Left kidney (tissue), 8 donors: ENCODE measurements around the gene TSKU. TPM values are rescaled to one million over a fixed set of nuclear protein-coding genes. Genes with fewer than 3 reads are reported as not detected.
A peak's percentile ranks its signal among the peaks of the same experiment; 100 is the strongest.

Experiments used
- DNase-seq: peaks from one replicate; pipeline ENCODE4 v3.0.0-alpha.2; 2013
- long read RNA-seq, 8 donors: transcript quantifications; one replicate each; lab custom pipeline, GENCODE V29; 2026
- polyA plus RNA-seq: library from polyadenylated mRNA; unstranded; fragments of 120-200 nt; gene quantifications from one replicate; pipeline ENCODE4 v1.2.1, GENCODE V29; 2013; ENCODE audit not compliant: insufficient read length

Gene TSKU, protein sequence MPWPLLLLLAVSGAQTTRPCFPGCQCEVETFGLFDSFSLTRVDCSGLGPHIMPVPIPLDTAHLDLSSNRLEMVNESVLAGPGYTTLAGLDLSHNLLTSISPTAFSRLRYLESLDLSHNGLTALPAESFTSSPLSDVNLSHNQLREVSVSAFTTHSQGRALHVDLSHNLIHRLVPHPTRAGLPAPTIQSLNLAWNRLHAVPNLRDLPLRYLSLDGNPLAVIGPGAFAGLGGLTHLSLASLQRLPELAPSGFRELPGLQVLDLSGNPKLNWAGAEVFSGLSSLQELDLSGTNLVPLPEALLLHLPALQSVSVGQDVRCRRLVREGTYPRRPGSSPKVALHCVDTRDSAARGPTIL
- 21.2 TPM for polyA plus RNA-seq
- long read RNA-seq, donor 1, transcript TSKU-201 (2 exons, 2,712 nt): major isoform, 24 of 30 reads
- long read RNA-seq, donor 1, partial matches to known transcripts: 6 of 30 reads
- long read RNA-seq, donor 1, other reads (novel, unspliced or antisense): 0 of 30 reads
- long read RNA-seq, donor 2, transcript TSKU-201 (2 exons, 2,712 nt): major isoform, 24 of 24 reads
- long read RNA-seq, donor 2, partial matches to known transcripts: 0 of 24 reads
- long read RNA-seq, donor 2, other reads (novel, unspliced or antisense): 0 of 24 reads
- long read RNA-seq, donor 3, transcript TSKU-201 (2 exons, 2,712 nt): major isoform, 12 of 12 reads
- long read RNA-seq, donor 3, partial matches to known transcripts: 0 of 12 reads
- long read RNA-seq, donor 3, other reads (novel, unspliced or antisense): 0 of 12 reads
- long read RNA-seq, donor 4, partial matches to known transcripts: 0 of 1 reads
- long read RNA-seq, donor 4, other reads (novel, unspliced or antisense): 0 of 1 reads
- long read RNA-seq, donor 5, transcript TSKU-201 (2 exons, 2,712 nt): major isoform, 18 of 18 reads
- long read RNA-seq, donor 5, partial matches to known transcripts: 0 of 18 reads
- long read RNA-seq, donor 5, other reads (novel, unspliced or antisense): 0 of 18 reads
- long read RNA-seq, donor 6, transcript TSKU-201 (2 exons, 2,712 nt): major isoform, 23 of 28 reads
- long read RNA-seq, donor 6, partial matches to known transcripts: 5 of 28 reads
- long read RNA-seq, donor 6, other reads (novel, unspliced or antisense): 0 of 28 reads
- long read RNA-seq, donor 7, transcript TSKU-201 (2 exons, 2,712 nt): major isoform, 14 of 14 reads
- long read RNA-seq, donor 7, partial matches to known transcripts: 0 of 14 reads
- long read RNA-seq, donor 7, other reads (novel, unspliced or antisense): 0 of 14 reads
- long read RNA-seq, donor 8, transcript TSKU-201 (2 exons, 2,712 nt): major isoform, 6 of 6 reads
- long read RNA-seq, donor 8, partial matches to known transcripts: 0 of 6 reads
- long read RNA-seq, donor 8, other reads (novel, unspliced or antisense): 0 of 6 reads

DNA sequence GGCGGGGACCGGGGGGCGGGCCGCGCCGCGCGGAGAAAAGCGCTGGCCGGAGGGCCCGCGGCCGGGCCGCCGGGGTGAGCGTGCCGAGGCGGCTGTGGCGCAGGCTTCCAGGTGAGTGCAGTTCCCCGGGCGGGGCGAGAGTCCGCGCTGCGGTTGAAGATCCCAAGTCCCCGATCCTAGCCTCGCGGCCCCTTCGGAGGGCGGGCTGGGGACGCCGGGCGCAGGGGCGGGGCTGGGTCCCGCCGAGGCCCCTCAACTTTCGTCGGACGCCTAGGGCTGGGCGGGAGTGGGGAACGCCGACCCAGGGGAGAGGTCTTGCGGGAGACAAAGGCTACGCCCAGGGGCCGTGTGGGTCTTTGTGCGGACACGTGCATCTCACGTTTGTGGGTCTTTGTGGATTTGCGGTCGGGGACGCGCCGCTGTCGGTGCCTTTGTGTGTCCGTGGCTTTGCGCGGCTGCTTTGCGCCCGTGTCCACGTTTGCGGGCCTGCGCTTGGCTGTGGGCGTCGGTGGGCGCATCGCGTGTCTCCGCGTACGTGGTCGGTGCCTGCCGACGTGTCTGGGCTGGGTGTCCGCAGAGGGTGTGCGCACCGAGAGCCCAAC, at the start of gene TSKU:
TSKU (plus strand) TSS at position 63 of the 602 bp plus-strand sequence. CDS start 12,261 bp downstream, outside the sequence.
- no peak for DNase-seq

- peak; percentile 83 for DNase-seq
These were observed 49.2 kb upstream of the TSKU start for GRCh38 chr11:76733906-76734305.

- no peak for DNase-seq
These were observed 48.4 kb upstream of the TSKU start for GRCh38 chr11:76734456-76735420.

DNA sequence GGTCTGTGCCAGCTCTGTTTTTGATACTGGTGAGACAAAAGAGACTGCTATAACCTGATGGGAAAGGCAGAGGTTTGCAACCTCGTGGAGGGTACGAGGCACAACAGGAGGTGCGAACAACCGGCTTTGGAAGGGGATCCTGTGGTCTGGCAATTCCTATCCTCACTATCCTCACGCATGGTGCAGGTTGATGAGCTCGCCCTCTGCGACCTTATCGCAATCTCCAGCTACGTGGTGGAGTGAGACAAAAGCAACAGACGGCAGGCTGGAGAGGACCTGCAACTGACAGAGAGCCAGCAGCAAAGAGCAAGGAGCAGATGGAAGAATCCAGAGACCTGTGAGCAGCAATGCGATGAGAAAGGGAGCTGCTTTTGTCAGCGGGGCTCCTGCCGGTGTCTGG, 47.3 kb upstream of the TSKU start:
- no peak for DNase-seq

- DNase-seq: no peak
These were observed 46.9 kb upstream of the TSKU start for GRCh38 chr11:76736266-76736665.

DNA sequence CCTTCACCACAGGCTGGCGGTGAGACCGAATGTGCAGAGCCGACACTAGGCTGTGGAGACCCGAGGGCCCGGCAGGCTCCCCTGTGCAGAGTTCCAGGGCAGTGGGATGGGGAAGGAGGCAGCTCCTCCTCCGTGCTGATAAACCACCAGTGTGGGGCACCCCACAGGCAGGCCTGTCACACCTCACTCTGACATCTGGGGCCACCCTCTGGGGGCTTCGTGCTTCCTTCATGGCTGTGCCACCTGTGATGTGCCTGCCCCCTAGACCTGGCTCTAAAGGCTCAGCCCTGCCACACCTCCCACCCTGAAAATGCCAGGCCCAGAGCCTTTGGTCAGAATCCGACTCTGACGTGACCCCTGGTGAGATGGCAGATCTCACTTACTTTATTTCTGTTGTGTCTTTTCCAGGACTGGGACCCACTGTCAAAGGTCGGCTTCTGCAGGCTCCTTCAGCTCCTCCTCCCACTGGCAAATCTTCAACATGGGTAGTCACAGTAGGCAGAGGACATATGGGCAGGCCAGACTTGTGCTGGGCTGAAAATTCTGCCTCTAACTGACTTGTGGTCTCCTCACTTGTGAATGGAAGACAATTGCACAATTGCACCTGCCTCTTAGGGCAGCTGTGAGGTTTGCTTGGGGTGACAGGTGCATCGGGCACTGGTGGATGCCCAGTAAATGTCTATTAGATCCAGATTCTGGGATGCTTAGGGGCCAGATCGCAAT, 46.2 kb upstream of the TSKU start:
- DNase-seq: no peak

DNA sequence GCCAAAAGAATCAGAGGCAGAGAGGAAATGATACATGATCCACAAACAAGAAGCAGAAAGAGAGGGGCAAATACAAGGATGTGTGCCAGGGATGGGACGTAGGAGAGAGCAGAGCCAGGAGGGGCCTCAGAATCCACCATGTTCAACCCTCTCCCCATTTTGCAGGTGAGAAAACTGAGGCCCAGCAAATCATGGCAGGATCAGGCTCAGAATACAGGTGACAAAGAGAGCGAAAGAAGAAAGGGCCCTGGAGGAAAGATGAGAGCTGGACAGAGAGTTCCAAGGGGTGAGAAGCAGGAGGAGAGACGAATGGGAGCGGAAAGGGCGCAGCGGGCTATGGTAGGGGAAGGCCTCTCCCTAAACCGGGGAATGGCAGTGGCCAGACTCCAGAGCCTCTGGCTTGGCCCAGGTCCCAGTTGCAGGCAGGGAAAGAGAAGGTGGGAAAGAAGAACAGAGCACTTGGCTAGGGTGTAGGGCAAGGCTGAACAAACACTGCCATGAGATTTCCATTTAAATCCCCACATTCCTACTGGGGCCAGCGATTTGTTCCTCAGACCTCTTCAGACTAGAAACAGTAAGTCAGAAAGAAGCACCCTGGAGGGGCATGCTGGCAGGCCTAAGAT, 44.4 kb upstream of the TSKU start:
- no peak for DNase-seq

DNA sequence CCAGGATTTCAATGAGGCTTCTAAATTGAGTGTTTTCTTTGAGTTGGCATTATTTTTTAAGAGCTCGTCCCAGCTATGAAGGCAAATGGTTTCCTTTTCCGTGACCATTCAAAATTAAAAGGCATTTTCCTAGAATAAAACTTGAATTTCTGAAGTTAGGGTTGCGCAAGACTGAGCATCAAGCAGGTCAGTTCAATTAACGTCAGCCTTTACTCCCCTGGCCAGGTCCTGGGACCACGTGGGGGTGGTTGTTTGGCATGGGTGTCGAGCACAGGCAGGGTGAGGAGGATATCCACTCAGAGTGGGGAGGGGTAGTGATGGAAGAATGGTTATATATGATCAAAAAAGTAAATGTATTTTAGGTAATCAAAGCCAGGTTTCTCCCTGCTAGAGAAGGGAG, 43.4 kb upstream of the TSKU start:
- no peak for DNase-seq

DNA sequence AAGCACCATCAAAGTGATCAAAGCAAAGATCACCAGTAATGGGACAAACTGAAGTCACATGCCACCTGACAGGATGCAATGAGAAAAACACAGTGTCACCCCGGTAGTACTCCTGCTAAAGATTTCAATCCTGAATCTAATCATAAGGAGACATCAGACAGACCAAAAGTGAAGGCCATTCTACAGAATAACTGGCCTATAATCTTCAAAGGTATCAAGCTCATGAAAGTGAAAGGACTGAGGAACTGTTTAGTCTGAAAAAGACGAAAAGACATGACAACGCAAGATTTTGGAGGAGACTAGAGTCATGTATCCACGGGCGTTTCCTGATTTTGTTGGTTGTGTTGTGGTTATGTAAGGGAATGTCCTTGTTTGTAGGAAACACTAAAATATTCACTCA, 42.4 kb upstream of the TSKU start:
- DNase-seq: no peak

GRCh38 chr11:76742902-76743301, 40.3 kb upstream of the TSKU start:
- no peak for DNase-seq

- DNase-seq: no peak
These were observed 38.7 kb upstream of the TSKU start for GRCh38 chr11:76744186-76745043.

DNA sequence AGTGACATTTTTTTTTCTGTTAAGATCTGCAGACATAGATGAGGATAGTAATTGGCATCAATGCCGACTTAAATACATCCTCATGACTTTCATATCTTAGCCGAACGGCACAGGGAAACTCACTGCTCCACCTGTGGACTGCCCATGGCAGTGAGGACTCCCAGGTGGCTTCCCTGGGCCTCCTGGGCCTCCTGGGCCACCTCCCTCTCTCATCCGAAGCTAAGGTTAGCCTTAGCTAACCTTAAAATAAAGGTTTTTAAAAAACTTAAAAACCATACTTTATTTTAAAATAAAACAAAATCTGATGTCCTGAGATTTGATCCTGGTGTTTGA, 38.1 kb upstream of the TSKU start:
- DNase-seq: no peak

GRCh38 chr11:76745561-76746207, 37.5 kb upstream of the TSKU start:
- no peak for DNase-seq

- no peak for DNase-seq
These were observed 35.8 kb upstream of the TSKU start for GRCh38 chr11:76747153-76747914.

DNA sequence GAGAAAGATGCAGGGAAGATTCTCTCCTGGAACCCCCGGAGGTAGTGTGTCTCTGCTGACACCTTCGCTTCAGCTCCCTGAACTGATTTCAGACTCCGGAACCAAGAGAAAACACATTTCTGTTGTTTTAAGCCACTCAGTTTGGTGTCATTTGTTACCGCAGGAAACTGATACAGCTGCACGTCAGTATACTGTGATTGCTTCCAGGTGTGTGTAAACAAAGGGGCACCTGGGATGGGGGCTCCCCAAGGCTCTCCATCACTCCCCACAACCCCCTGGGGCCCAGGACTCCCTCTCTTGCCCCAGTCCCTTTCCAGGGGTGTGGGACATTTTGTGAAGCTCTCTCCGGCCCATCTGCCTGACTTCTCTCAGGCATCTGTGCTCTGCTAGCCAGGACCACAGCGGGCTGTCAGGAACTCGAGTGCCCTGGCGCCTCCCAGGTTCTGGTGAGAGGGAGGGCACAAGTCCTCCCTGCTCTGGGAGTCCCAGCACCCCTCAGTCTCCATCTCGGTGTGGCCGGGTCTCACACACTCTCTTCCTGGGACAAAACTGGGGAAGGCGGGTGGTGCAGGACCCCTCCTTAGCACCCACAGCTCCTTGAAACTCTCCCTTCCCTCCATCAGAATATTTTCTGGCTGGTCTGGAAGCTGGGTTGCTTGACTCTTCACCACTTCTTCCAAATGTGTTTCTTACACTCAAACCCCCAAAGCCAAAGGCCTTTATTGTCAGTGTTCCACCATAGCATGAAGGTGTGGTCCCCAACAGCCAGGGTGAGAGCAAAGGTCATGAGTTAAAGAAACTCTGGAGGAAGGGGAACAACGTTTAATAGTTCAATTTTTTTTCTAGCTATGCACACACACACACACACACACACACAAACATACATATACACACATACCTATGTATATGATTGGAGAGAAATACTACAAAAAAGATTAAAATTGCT, 35.0 kb upstream of the TSKU start:
- DNase-seq: no peak

- DNase-seq: no peak
These were observed 34.2 kb upstream of the TSKU start for GRCh38 chr11:76748948-76749347.
